H9 (cell line): ENCODE data around the gene VPS4A. TPM values are rescaled to one million over a fixed set of nuclear protein-coding genes. Genes with fewer than 3 reads are reported as not detected.

Source experiments
- DNase-seq: peaks from one replicate; pipeline ENCODE4 v3.0.0-alpha.2; 2017
- H2AFZ ChIP-seq: one replicate; pipeline ENCODE4 v1.6.1; 2013; ENCODE audit warnings: mild to moderate bottlenecking, low read length, control low read depth, moderate library complexity
- H2AK5ac ChIP-seq: 2 replicates; pipeline ENCODE4 v1.6.1; 2013; ENCODE audit warnings: low read length, control low read depth, mixed read lengths; ENCODE audit not compliant: insufficient read length
- H2BK120ac ChIP-seq: one replicate; pipeline ENCODE4 v1.6.1; 2013; ENCODE audit warnings: low read depth, mild to moderate bottlenecking, low read length, control low read depth, inconsistent platforms; ENCODE audit not compliant: poor library complexity, severe bottlenecking
- H2BK12ac ChIP-seq: 2 replicates; pipeline ENCODE4 v1.6.1; 2013; ENCODE audit warnings: low read length, control low read depth, mixed read lengths, low read depth; ENCODE audit not compliant: insufficient read length
- H2BK15ac ChIP-seq: 2 replicates; pipeline ENCODE4 v1.6.1; 2013; ENCODE audit warnings: low read depth, low read length, control low read depth
- H2BK20ac ChIP-seq: one replicate; pipeline ENCODE4 v1.6.1; 2013; ENCODE audit warnings: low read depth, mild to moderate bottlenecking, low read length, control low read depth, inconsistent platforms; ENCODE audit not compliant: poor library complexity, severe bottlenecking
- H2BK5ac ChIP-seq: 2 replicates; pipeline ENCODE4 v1.6.1; 2013; ENCODE audit warnings: low read length, control low read depth, mixed read lengths; ENCODE audit not compliant: insufficient read length
- H3K14ac ChIP-seq: 2 replicates; pipeline ENCODE4 v1.6.1; 2013; ENCODE audit warnings: low read length, control low read depth; ENCODE audit not compliant: insufficient read depth
- H3K18ac ChIP-seq: 2 replicates; pipeline ENCODE4 v1.6.1; 2013; ENCODE audit warnings: low read depth, mild to moderate bottlenecking, mixed read lengths, low read length, control low read depth; ENCODE audit not compliant: insufficient read length
- H3K23ac ChIP-seq: 2 replicates; pipeline ENCODE4 v1.6.1; 2013; ENCODE audit warnings: low read length, control low read depth, mixed read lengths, low read depth; ENCODE audit not compliant: insufficient read length
- H3K23me2 ChIP-seq: 2 replicates; pipeline ENCODE4 v1.6.1; 2013; ENCODE audit warnings: low read depth, mild to moderate bottlenecking, mixed read lengths, low read length, control low read depth; ENCODE audit not compliant: insufficient read length, poor library complexity, severe bottlenecking
- H3K27ac ChIP-seq: 2 replicates; pipeline ENCODE4 v1.5.1; 2013; ENCODE audit warnings: low read length, control low read depth, mixed read lengths, low read depth; ENCODE audit not compliant: insufficient read length
- H3K27me3 ChIP-seq: 2 replicates; pipeline ENCODE4 v1.6.1; 2013; ENCODE audit warnings: low read length, control low read depth, inconsistent platforms; ENCODE audit not compliant: insufficient read depth
- H3K4ac ChIP-seq: 2 replicates; pipeline ENCODE4 v1.6.1; 2013; ENCODE audit warnings: low read depth, mild to moderate bottlenecking, control low read depth, inconsistent platforms, low read length, moderate library complexity
- H3K4me1 ChIP-seq: 2 replicates; pipeline ENCODE4 v1.6.1; 2013; ENCODE audit warnings: low read length, control low read depth, inconsistent platforms; ENCODE audit not compliant: insufficient read depth
- H3K4me2 ChIP-seq: 2 replicates; pipeline ENCODE4 v1.6.1; 2013; ENCODE audit warnings: low read length, control low read depth, mixed read lengths; ENCODE audit not compliant: insufficient read length, insufficient read depth
- H3K56ac ChIP-seq: 2 replicates; pipeline ENCODE4 v1.6.1; 2013; ENCODE audit warnings: low read depth, mild to moderate bottlenecking, mixed read lengths, low read length, control low read depth; ENCODE audit not compliant: insufficient read length
- H3K79me1 ChIP-seq: 2 replicates; pipeline ENCODE4 v1.6.1; 2013; ENCODE audit warnings: low read depth, mild to moderate bottlenecking, moderate library complexity, low read length, control low read depth, inconsistent platforms; ENCODE audit not compliant: insufficient read depth, poor library complexity, severe bottlenecking
- H3K79me2 ChIP-seq: 2 replicates; pipeline ENCODE4 v1.6.1; 2013; ENCODE audit warnings: low read length, control low read depth, inconsistent platforms; ENCODE audit not compliant: insufficient read depth
- H3K9ac ChIP-seq: 2 replicates; pipeline ENCODE4 v1.6.1; 2013; ENCODE audit warnings: low read length, control low read depth, mixed read lengths; ENCODE audit not compliant: insufficient read length; ENCODE audit errors: extremely low read depth
- H3K9me3 ChIP-seq: one replicate; pipeline ENCODE4 v1.6.1; 2013; ENCODE audit warnings: low read depth, low read length, inconsistent platforms; ENCODE audit not compliant: control insufficient read depth
- H3T11ph ChIP-seq: one replicate; pipeline ENCODE4 v1.6.1; 2013; ENCODE audit warnings: mild to moderate bottlenecking, low read length, control low read depth, inconsistent platforms
- H4K20me1 ChIP-seq: one replicate; pipeline ENCODE4 v1.6.1; 2013; ENCODE audit not compliant: control insufficient read depth, insufficient read length, insufficient read depth
- H4K5ac ChIP-seq: 2 replicates; pipeline ENCODE4 v1.6.1; 2013; ENCODE audit warnings: low read depth, mild to moderate bottlenecking, mixed read lengths, low read length, control low read depth; ENCODE audit not compliant: insufficient read length
- H4K8ac ChIP-seq: replicated peaks from 2 replicates; pipeline ENCODE4 v1.6.1; 2013; ENCODE audit warnings: low read length, control low read depth, mixed read lengths, low read depth; ENCODE audit not compliant: insufficient read length
- H4K91ac ChIP-seq: 2 replicates; pipeline ENCODE4 v1.6.1; 2013; ENCODE audit warnings: low read depth, mild to moderate bottlenecking, moderate library complexity, mixed read lengths, low read length, control low read depth; ENCODE audit not compliant: insufficient read length
- H3K27ac Mint-ChIP-seq, 3 experiments: 2 replicates in 2 of 3; 3 replicates in 1 of 3; pipeline ENCODE4 v1.8.0; 2020 to 2021; ENCODE audit warnings: mixed read lengths in 3 of 3, mild to moderate bottlenecking in 1 of 3, moderate library complexity in 1 of 3
- H3K27me3 Mint-ChIP-seq: 2 replicates; pipeline ENCODE4 v1.8.0; 2021; ENCODE audit warnings: low read depth, mild to moderate bottlenecking, moderate library complexity, mixed read lengths
- H3K36me3 Mint-ChIP-seq, 3 experiments: 2 replicates in 2 of 3; 3 replicates in 1 of 3; pipeline ENCODE4 v1.8.0; 2020 to 2021; ENCODE audit warnings: low read depth in 3 of 3, mixed read lengths in 3 of 3; ENCODE audit not compliant: insufficient read depth in 1 of 3
- H3K4me1 Mint-ChIP-seq, 2 experiments: 2 replicates each; pipeline ENCODE4 v1.8.0; 2020; ENCODE audit warnings: mixed read lengths in 2 of 2
- H3K4me3 Mint-ChIP-seq, 2 experiments: 2 replicates in 1 of 2; 3 replicates in 1 of 2; pipeline ENCODE4 v1.8.0; 2020 to 2021; ENCODE audit warnings: mild to moderate bottlenecking in 2 of 2, mixed read lengths in 2 of 2, moderate library complexity in 1 of 2
- H3K9me3 Mint-ChIP-seq, 2 experiments: 2 replicates in 1 of 2; 3 replicates in 1 of 2; pipeline ENCODE4 v1.8.0; 2020; ENCODE audit warnings: mild to moderate bottlenecking in 2 of 2, mixed read lengths in 2 of 2, moderate library complexity in 1 of 2
- CTCF ChIP-seq: fragments of 200-600 bp; sonication (generic); conservative IDR thresholded peaks from 3 replicates; pipeline ENCODE4 v1.8.0; 2021; ENCODE audit warnings: antibody characterized with exemption, mild to moderate bottlenecking
- WGBS: extraction: QIAGEN DNeasy Blood & Tissue Kit; methylation state at CpG from one replicate; pipeline ENCODE4 v1.1.7; 2013; ENCODE audit warnings: missing lambda C conversion rate, low lambda C conversion rate, mixed read lengths; ENCODE audit not compliant: insufficient read length; ENCODE audit errors: extremely low coverage; 5-methylcytosine and 5-hydroxymethylcytosine counted together
- total RNA-seq: library from RNA; stranded (reverse); gene quantifications from 2 replicates; pipeline ENCODE4 v1.2.1, GENCODE V29; 2021

Gene VPS4A
- total RNA-seq, 1 experiment from 2014 or later: 27.1 TPM

- Histone ChIP-seq H3T11ph (no peak overlapping the region), H3K9me3 (no peaks in the 10 kb centered on the region), H3K27me3 (no peaks in the 10 kb centered on the region), H2BK5ac (no peak overlapping the region), H2BK12ac (no peak overlapping the region), H3K56ac (no peak overlapping the region), H3K4me2 (no peak overlapping the region), H2AFZ (no peak overlapping the region), H2AK5ac (no peak overlapping the region), H3K9ac (no peak overlapping the region), H3K23me2 (peaks cover 6% of the 10 kb centered on the region), H3K79me1 (peaks cover 7% of the 10 kb centered on the region), H3K4me1 (peaks cover 2% of the 10 kb centered on the region; the same call in 1 of the 2 replicates), H3K18ac (no peak overlapping the region), H2BK15ac (no peak overlapping the region), H3K23ac (no peak overlapping the region), H2BK20ac (no peak overlapping the region), H4K5ac (no peak overlapping the region), H4K20me1 (no peaks in the 10 kb centered on the region), H4K8ac (no peak overlapping the region), H3K14ac (no peak overlapping the region), H3K4ac (no peak overlapping the region), H3K27ac (no peak overlapping the region), H2BK120ac (no peak overlapping the region), H4K91ac (no peak overlapping the region), H3K79me2 (peaks cover 3% of the 10 kb centered on the region; the same call in 1 of the 2 replicates)
- DNase-seq: no peak
- Mint-ChIP-seq H3K4me3 (no peak overlapping the region), H3K9me3 (no peaks in the 10 kb centered on the region; a peak in 1 of 5 replicates), H3K4me1 (peaks cover 5 to 6% of the 10 kb centered on the region in 2 experiments), H3K27me3 (no peaks in the 10 kb centered on the region), H3K27ac (no peak overlapping the region; a peak in 1 of 7 replicates), H3K36me3 (peaks cover 39 to 76% (median 64%) of the 10 kb centered on the region in 3 experiments)
- TF ChIP-seq CTCF: no peak
- no CpG with 5 or more reads among the region's 17 CpGs for WGBS
Observed at GRCh38 chr16:69316595-69317034, 5.5 kb downstream of the VPS4A start.
